Breast epithelium (tissue), 4 donors: ENCODE measurements around the gene ABCA6. TPM values are rescaled to one million over a fixed set of nuclear protein-coding genes. Genes with fewer than 3 reads are reported as not detected.

Experiments used
- DNase-seq, 2 donors: peaks; one replicate each; pipeline ENCODE4 v3.0.0-alpha.2; 2019; ENCODE audit warnings: low spot score in 2 of 2
- H3K27ac ChIP-seq, 2 donors: fragments of 200-600 bp; sonication (generic) in 1 of 2; one replicate each; pipeline ENCODE4 v1.5.1; 2016 to 2019; ENCODE audit warnings: mild to moderate bottlenecking in 1 of 2
- H3K27me3 ChIP-seq, 2 donors: fragments of 200-600 bp; sonication (generic) in 1 of 2; one replicate each; pipeline versions ENCODE4 v1.5.1 to v1.6.0; 2017 to 2019; ENCODE audit warnings: control low read depth in 1 of 2, mild to moderate bottlenecking in 1 of 2
- H3K36me3 ChIP-seq: fragments of 200-600 bp; one replicate; pipeline ENCODE4 v1.5.1; 2019
- H3K4me1 ChIP-seq, 2 donors: fragments of 200-600 bp; sonication (generic); one replicate each; pipeline ENCODE4 v1.5.1; 2016 to 2019; ENCODE audit warnings: control low read depth in 1 of 2
- H3K4me3 ChIP-seq, 3 donors: fragments of 200-600 bp; sonication (generic); 1 replicate in 2 of 3; 2 replicates in 1 of 3; pipeline ENCODE4 v1.5.1; 2016 to 2019; ENCODE audit warnings: mild to moderate bottlenecking in 3 of 3, moderate library complexity in 2 of 3
- H3K9me3 ChIP-seq, 2 donors: fragments of 200-600 bp; sonication (generic) in 1 of 2; one replicate each; pipeline ENCODE4 v1.5.1; 2016 to 2019; ENCODE audit warnings: control low read depth in 1 of 2
- CTCF ChIP-seq, 3 donors: fragments of 450-650 bp; IDR thresholded peaks; one replicate each; pipeline ENCODE4 v1.5.1; 2016 to 2017; ENCODE audit warnings: antibody characterized with exemption in 3 of 3, mild to moderate bottlenecking in 3 of 3, moderate library complexity in 3 of 3
- POLR2A ChIP-seq: fragments of 450-650 bp; IDR thresholded peaks from one replicate; pipeline ENCODE4 v1.6.1; 2016; ENCODE audit warnings: antibody characterized with exemption, mild to moderate bottlenecking, moderate library complexity
- POLR2AphosphoS5 ChIP-seq, 3 donors: sonication (generic); formaldehyde crosslinking; IDR thresholded peaks; one replicate each; pipeline ENCODE4 v1.6.1; 2017; ENCODE audit warnings: antibody characterized with exemption in 3 of 3
- intact Hi-C: fragments of 100-400 bp; cut with DNase I; formaldehyde crosslinking; loops from one replicate; pipeline ENCODE4 v1.15.1; 2023; ENCODE audit warnings: low total_unique reads
- total RNA-seq, 3 donors: library from RNA; depleted of rRNA; stranded (reverse); fragments of >200 nt; gene quantifications; one replicate each; pipeline ENCODE4 v1.1.0, GENCODE V29; 2016

Gene ABCA6
- total RNA-seq, 3 donors from 2014 or later, result 61.2 to 198 (median 122) TPM

GRCh38 chr17:69117855-69118784, 23.6 kb downstream of the ABCA6 start:
- intact Hi-C loops, result no loop called here
- Histone ChIP-seq H3K27ac (no peak overlapping the region), H3K4me1 (no peaks in the 10 kb centered on the region), H3K9me3 (no peaks in the 10 kb centered on the region), H3K36me3 (no peaks in the 10 kb centered on the region), H3K27me3 (no peaks in the 10 kb centered on the region), H3K4me3 (no peak overlapping the region)
- TF ChIP-seq POLR2A (no peak), CTCF (IDR thresholded peaks at IDR 0.05) (no peak), POLR2AphosphoS5 (IDR thresholded peaks at IDR 0.05) (no peak)
- no peak for DNase-seq

GRCh38 chr17:69111794-69112193, 29.9 kb downstream of the ABCA6 start:
- Histone ChIP-seq H3K36me3 (no peaks in the 10 kb centered on the region), H3K27me3 (no peaks in the 10 kb centered on the region), H3K4me1 (no peaks in the 10 kb centered on the region), H3K4me3 (no peak overlapping the region), H3K9me3 (no peaks in the 10 kb centered on the region), H3K27ac (no peak overlapping the region)
- DNase-seq, result no peak
- intact Hi-C loops, result no loop called here
- no peak for TF ChIP-seq CTCF (IDR thresholded peaks at IDR 0.05)
- TF ChIP-seq POLR2A, result no peak
- no peak for TF ChIP-seq POLR2AphosphoS5 (IDR thresholded peaks at IDR 0.05)

- Histone ChIP-seq H3K4me1 (no peaks in the 10 kb centered on the region), H3K27ac (no peak overlapping the region), H3K27me3 (no peaks in the 10 kb centered on the region), H3K9me3 (no peaks in the 10 kb centered on the region), H3K36me3 (no peaks in the 10 kb centered on the region), H3K4me3 (no peak overlapping the region)
- DNase-seq, result no peak
- intact Hi-C loops, result no loop called here
- no peak for TF ChIP-seq POLR2AphosphoS5 (IDR thresholded peaks at IDR 0.05)
- TF ChIP-seq CTCF (IDR thresholded peaks at IDR 0.05), result no peak
- TF ChIP-seq POLR2A, result no peak
Observed at GRCh38 chr17:69105907-69106730, 35.6 kb downstream of the ABCA6 start.

- intact Hi-C loops, result no loop called here
- H3K4me1 ChIP-seq, result no peaks in the 10 kb centered on the region
- TF ChIP-seq POLR2AphosphoS5 (IDR thresholded peaks at IDR 0.05) (no peak), CTCF (IDR thresholded peaks at IDR 0.05) (no peak), POLR2A (no peak)
- H3K27me3 ChIP-seq, result no peaks in the 10 kb centered on the region
- no peak overlapping the region for H3K27ac ChIP-seq
- no peaks in the 10 kb centered on the region for H3K9me3 ChIP-seq
- no peak overlapping the region for H3K4me3 ChIP-seq
- H3K36me3 ChIP-seq, result no peaks in the 10 kb centered on the region
- DNase-seq, result no peak
Observed at GRCh38 chr17:69103557-69104233, 38.0 kb downstream of the ABCA6 start.
